Panc1 (cell line): Measurements from ENCODE around the gene MEF2A. TPM values are rescaled to one million over a fixed set of nuclear protein-coding genes. Genes with fewer than 3 reads are reported as not detected.

Experiments
- ATAC-seq: fragments of 200-7000 bp; cut with Tn5 transposase; 2 replicates; pipeline ENCODE4 v1.9.1; 2020; ENCODE audit warnings: mild to moderate bottlenecking, moderate library complexity
- BruUV-seq: library from RNA; stranded (reverse); fragments of 400-500 nt; replicated peaks from 2 replicates; lab custom pipeline; 2021; lab: Mats Ljungman, UMichigan
- CTCF ChIA-PET: fragments of 300-600 bp; sonication (Branson Sonifier 250); formaldehyde crosslinking; loops from one replicate; lab custom pipeline; 2022; ENCODE audit warnings: antibody characterized with exemption; lab: Charles Lee
- POLR2A ChIA-PET: fragments of 300-600 bp; sonication (Branson Sonifier 250); formaldehyde crosslinking; loops from one replicate; lab custom pipeline; 2022; ENCODE audit warnings: antibody characterized with exemption; lab: Charles Lee
- DNase-seq: peaks from one replicate; pipeline ENCODE4 v3.0.0-alpha.2; 2010; ENCODE audit warnings: low read depth, low spot score
- H3K27ac ChIP-seq: 2 replicates; pipeline ENCODE4 v1.5.1; 2011; ENCODE audit warnings: mild to moderate bottlenecking, low read length, inconsistent platforms
- H3K27me3 ChIP-seq: fragments of 200-500 bp; sonication (Bioruptor generic); 2 replicates; pipeline ENCODE4 v1.6.0; 2014; ENCODE audit warnings: low read length, inconsistent platforms; ENCODE audit not compliant: control insufficient read depth, insufficient read depth
- H3K36me3 ChIP-seq: fragments of 200-500 bp; sonication (Bioruptor generic); 2 replicates; pipeline ENCODE4 v1.5.1; 2014; ENCODE audit warnings: inconsistent platforms, mild to moderate bottlenecking, low read length, moderate library complexity; ENCODE audit not compliant: control insufficient read depth, insufficient read depth
- H3K4me1 ChIP-seq: 2 replicates; pipeline ENCODE4 v1.5.1; 2011; ENCODE audit warnings: inconsistent platforms, mild to moderate bottlenecking, low read length, moderate library complexity; ENCODE audit not compliant: control insufficient read depth, insufficient read depth
- H3K4me3 ChIP-seq, 2 experiments: 2 replicates each; pipeline ENCODE4 v1.5.1; 2011 to 2012; ENCODE audit warnings: low read depth in 2 of 2, low read length in 2 of 2, mild to moderate bottlenecking in 2 of 2, inconsistent platforms in 1 of 2, moderate library complexity in 1 of 2
- H3K9me3 ChIP-seq: fragments of 200-500 bp; sonication (Bioruptor generic); 2 replicates; pipeline ENCODE4 v1.5.1; 2014; ENCODE audit warnings: low read depth, mild to moderate bottlenecking, inconsistent platforms, low read length, moderate library complexity; ENCODE audit not compliant: control insufficient read depth, insufficient read depth
- CTCF ChIP-seq: fragments of 450-650 bp; IDR thresholded peaks from 2 replicates; pipeline ENCODE4 v1.5.1; 2017; ENCODE audit warnings: mild to moderate bottlenecking
- POLR2AphosphoS5 ChIP-seq: IDR thresholded peaks from 2 replicates; pipeline ENCODE4 v1.6.1; 2012; ENCODE audit warnings: mild to moderate bottlenecking, low read depth, low read length, moderate library complexity
- SIN3A ChIP-seq: IDR thresholded peaks from 2 replicates; pipeline ENCODE4 v1.6.1; 2012; ENCODE audit warnings: low read depth, mild to moderate bottlenecking, low read length, moderate library complexity, borderline replicate concordance; ENCODE audit not compliant: insufficient read depth
- TCF7L2 ChIP-seq: IDR thresholded peaks from 2 replicates; pipeline ENCODE4 v1.6.1; 2011; ENCODE audit warnings: mild to moderate bottlenecking, low read depth, low read length, inconsistent platforms
- in situ Hi-C: cut with HindIII; loops from 2 replicates; pipeline ENCODE4 v1.10.0; 2016; ENCODE audit warnings: low sequenced_read_pairs, low pct_unique_long_range_greater_than_20kb
- intact Hi-C: fragments of 100-400 bp; cut with micrococcal nuclease; formaldehyde crosslinking; loops from one replicate; pipeline ENCODE4 v1.10.0; 2022; ENCODE audit not compliant: unreplicated experiment
- total RNA-seq: library from RNA; stranded (reverse); gene quantifications from one replicate; pipeline ENCODE4 v1.2.1, GENCODE V29; 2021; ENCODE audit not compliant: unreplicated experiment
- TF ChIP-seq, protein P1 (sequence below), 2 experiments: IDR thresholded peaks; 2 replicates each; pipeline ENCODE4 v1.6.1; 2011 to 2012; ENCODE audit warnings: low read depth in 2 of 2, control low read depth in 1 of 2, low read length in 1 of 2, mild to moderate bottlenecking in 1 of 2, moderate library complexity in 1 of 2; ENCODE audit not compliant: insufficient read depth in 1 of 2

Gene MEF2A
- total RNA-seq, 1 experiment from 2014 or later, result 31.1 TPM

DNA sequence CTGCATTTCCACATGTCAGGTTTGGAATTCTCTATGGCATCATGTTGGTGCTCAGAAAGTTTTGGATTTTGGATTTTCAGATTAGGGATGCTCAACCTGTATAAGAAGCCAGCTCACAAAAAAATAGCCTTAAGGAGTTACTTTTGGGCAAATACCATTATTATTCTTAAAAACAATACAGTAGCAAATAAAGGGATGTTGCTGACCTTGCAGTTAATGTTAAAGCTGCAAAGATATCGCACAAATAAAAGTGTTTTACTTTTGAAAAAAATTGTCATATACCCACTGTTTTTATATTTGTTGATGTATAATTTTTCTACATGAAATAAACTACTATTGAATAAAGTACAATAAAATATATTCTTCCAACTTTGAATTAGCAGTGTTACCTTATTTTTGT lies 107.3 kb downstream of the MEF2A start:
- ATAC-seq (no peak), DNase-seq (no peak)
- ChIA-PET CTCF (no interaction called here), POLR2A (no interaction called here)
- Histone ChIP-seq H3K27ac (no peak overlapping the region), H3K4me1 (no peaks in the 10 kb centered on the region), H3K9me3 (no peaks in the 10 kb centered on the region), H3K36me3 (peaks cover 2% of the 10 kb centered on the region; the same call in 1 of the 2 replicates), H3K27me3 (no peaks in the 10 kb centered on the region), H3K4me3 (no peak overlapping the region)
- intact Hi-C loops (no loop called here), in situ Hi-C loops (no loop called here)
- TF ChIP-seq POLR2AphosphoS5, result no peak
- no peak for TF ChIP-seq SIN3A
- no TSS peak for BruUV-seq

DNA sequence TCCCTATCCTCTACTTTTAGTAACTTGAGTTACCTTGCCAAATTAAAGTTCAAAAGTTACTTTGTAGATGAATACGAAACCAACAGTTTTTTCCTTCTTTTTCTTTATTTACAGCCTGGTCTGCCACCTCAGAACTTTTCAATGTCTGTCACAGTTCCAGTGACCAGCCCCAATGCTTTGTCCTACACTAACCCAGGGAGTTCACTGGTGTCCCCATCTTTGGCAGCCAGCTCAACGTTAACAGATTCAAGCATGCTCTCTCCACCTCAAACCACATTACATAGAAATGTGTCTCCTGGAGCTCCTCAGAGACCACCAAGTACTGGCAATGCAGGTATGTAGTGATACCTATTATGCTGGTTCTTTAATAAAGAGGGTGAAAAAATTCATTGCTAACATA lies 108.5 kb downstream of the MEF2A start:
- no peaks in the 10 kb centered on the region for H3K9me3 ChIP-seq
- H3K36me3 ChIP-seq, result peaks cover 2% of the 10 kb centered on the region; the same call in 1 of the 2 replicates
- ATAC-seq, result no peak
- intact Hi-C loops, result no loop called here
- in situ Hi-C loops, result no loop called here
- CTCF ChIA-PET, result no interaction called here
- TF ChIP-seq, protein P1, sequence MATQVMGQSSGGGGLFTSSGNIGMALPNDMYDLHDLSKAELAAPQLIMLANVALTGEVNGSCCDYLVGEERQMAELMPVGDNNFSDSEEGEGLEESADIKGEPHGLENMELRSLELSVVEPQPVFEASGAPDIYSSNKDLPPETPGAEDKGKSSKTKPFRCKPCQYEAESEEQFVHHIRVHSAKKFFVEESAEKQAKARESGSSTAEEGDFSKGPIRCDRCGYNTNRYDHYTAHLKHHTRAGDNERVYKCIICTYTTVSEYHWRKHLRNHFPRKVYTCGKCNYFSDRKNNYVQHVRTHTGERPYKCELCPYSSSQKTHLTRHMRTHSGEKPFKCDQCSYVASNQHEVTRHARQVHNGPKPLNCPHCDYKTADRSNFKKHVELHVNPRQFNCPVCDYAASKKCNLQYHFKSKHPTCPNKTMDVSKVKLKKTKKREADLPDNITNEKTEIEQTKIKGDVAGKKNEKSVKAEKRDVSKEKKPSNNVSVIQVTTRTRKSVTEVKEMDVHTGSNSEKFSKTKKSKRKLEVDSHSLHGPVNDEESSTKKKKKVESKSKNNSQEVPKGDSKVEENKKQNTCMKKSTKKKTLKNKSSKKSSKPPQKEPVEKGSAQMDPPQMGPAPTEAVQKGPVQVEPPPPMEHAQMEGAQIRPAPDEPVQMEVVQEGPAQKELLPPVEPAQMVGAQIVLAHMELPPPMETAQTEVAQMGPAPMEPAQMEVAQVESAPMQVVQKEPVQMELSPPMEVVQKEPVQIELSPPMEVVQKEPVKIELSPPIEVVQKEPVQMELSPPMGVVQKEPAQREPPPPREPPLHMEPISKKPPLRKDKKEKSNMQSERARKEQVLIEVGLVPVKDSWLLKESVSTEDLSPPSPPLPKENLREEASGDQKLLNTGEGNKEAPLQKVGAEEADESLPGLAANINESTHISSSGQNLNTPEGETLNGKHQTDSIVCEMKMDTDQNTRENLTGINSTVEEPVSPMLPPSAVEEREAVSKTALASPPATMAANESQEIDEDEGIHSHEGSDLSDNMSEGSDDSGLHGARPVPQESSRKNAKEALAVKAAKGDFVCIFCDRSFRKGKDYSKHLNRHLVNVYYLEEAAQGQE (IDR thresholded peaks at IDR 0.05; ENCODE audit: insufficient read depth in 1 of 2, low read depth in 2 of 2, low read length in 1 of 2), result no peak
- TF ChIP-seq CTCF (no peak), POLR2AphosphoS5 (no peak), TCF7L2 (no peak), SIN3A (no peak)
- no peaks in the 10 kb centered on the region for H3K4me1 ChIP-seq
- no peak overlapping the region for H3K4me3 ChIP-seq
- no TSS peak for BruUV-seq
- no peaks in the 10 kb centered on the region for H3K27me3 ChIP-seq
- H3K27ac ChIP-seq, result no peak overlapping the region
- DNase-seq, result no peak
- POLR2A ChIA-PET, result no interaction called here

DNA sequence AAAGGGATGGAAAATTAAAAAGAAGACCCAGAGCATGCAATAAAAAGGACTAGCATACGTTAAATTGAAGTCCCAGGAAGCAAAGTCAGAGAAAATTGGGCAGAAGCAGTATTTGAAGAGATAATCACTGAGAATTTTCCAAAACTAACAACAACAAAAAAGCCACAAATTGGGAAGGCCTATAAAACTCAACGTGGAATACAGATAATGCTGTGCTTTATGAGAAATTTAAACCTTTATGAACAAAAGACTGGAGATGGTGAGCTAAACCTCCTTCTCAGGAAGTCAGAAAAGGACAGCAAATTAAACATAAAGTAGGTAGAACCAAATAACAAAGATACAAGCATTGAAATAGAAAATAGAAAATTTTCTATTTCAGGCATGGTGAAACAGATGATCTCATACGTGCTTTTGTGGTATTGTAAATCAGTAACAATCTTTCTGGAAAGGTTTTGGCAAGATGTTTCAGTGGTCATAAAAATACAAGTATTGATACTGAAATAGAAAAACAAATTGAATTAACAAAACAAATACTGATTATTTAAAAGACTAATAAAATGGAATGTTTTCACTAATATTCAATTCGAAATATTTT lies 111.9 kb downstream of the MEF2A start:
- H3K4me3 ChIP-seq, result no peak overlapping the region
- no peaks in the 10 kb centered on the region for H3K27me3 ChIP-seq
- no peak for TF ChIP-seq POLR2AphosphoS5
- no peak for TF ChIP-seq TCF7L2
- no peak for TF ChIP-seq SIN3A
- TF ChIP-seq, protein P1 (IDR thresholded peaks at IDR 0.05; ENCODE audit: insufficient read depth in 1 of 2, low read depth in 2 of 2, low read length in 1 of 2), result no peak
- TF ChIP-seq CTCF, result no peak
- DNase-seq (no peak), ATAC-seq (no peak)
- in situ Hi-C loops (no loop called here), intact Hi-C loops (no loop called here)
- no peak overlapping the region for H3K27ac ChIP-seq
- H3K9me3 ChIP-seq, result no peaks in the 10 kb centered on the region
- ChIA-PET POLR2A (no interaction called here), CTCF (no interaction called here)
- peaks cover 2% of the 10 kb centered on the region; the same call in 1 of the 2 replicates for H3K36me3 ChIP-seq
- no TSS peak for BruUV-seq
- no peaks in the 10 kb centered on the region for H3K4me1 ChIP-seq
